H1 (cell line): ENCODE results near the gene REG1B. TPM values are rescaled to one million over a fixed set of nuclear protein-coding genes. Genes with fewer than 3 reads are reported as not detected.

ENCODE experiments used
- CTCF ChIA-PET: fragments of 300-600 bp; sonication (Branson Sonifier 250); formaldehyde crosslinking; loops from one replicate; lab custom pipeline; 2021; ENCODE audit not compliant: partially characterized antibody; lab: Charles Lee
- POLR2A ChIA-PET: fragments of 300-600 bp; sonication (Branson Sonifier 250); formaldehyde crosslinking; loops from one replicate; lab custom pipeline; 2021; ENCODE audit warnings: inconsistent platforms; ENCODE audit not compliant: partially characterized antibody; lab: Charles Lee
- DNase-seq, 2 experiments: peaks; one replicate each; pipeline versions ENCODE4 v3.0.0 to v3.0.0-alpha.2; 2010 to 2022; ENCODE audit warnings: low spot score in 2 of 2, low read depth in 1 of 2, mixed read lengths in 1 of 2
- FAIRE-seq: peaks from 2 replicates; lab custom pipeline; 2011; peaks lifted over from hg19 to GRCh38; lab: Jason Lieb, UNC
- H2AFZ ChIP-seq: 2 replicates; pipeline ENCODE4 v1.8.1; 2012; ENCODE audit warnings: low read length, inconsistent platforms
- H2AK5ac ChIP-seq: 2 replicates; pipeline ENCODE4 v1.6.1; 2013; ENCODE audit warnings: low read depth, low read length
- H2BK120ac ChIP-seq: replicated peaks from 2 replicates; pipeline ENCODE3; 2013; ENCODE audit warnings: low read depth, low read length, inconsistent platforms
- H2BK12ac ChIP-seq: 2 replicates; pipeline ENCODE4 v1.6.1; 2013; ENCODE audit warnings: low read depth, low read length
- H2BK15ac ChIP-seq: 2 replicates; pipeline ENCODE4 v1.6.1; 2013; ENCODE audit warnings: low read length
- H2BK20ac ChIP-seq: 2 replicates; pipeline ENCODE4 v1.6.1; 2013; ENCODE audit warnings: low read length
- H2BK5ac ChIP-seq: 2 replicates; pipeline ENCODE4 v1.6.1; 2013; ENCODE audit warnings: low read depth, low read length
- H3K14ac ChIP-seq: 2 replicates; pipeline ENCODE4 v1.6.1; 2013; ENCODE audit warnings: inconsistent platforms; ENCODE audit not compliant: insufficient read length
- H3K18ac ChIP-seq: 2 replicates; pipeline ENCODE4 v1.6.1; 2013; ENCODE audit warnings: low read length; ENCODE audit errors: extremely low read depth
- H3K23ac ChIP-seq: 2 replicates; pipeline ENCODE4 v1.6.1; 2013; ENCODE audit warnings: inconsistent platforms; ENCODE audit not compliant: insufficient read length
- H3K23me2 ChIP-seq: 2 replicates; pipeline ENCODE4 v1.6.1; 2013; ENCODE audit warnings: low read depth, low read length
- H3K27ac ChIP-seq: 2 replicates; pipeline ENCODE4 v1.6.1; 2011; ENCODE audit warnings: low read depth, low read length, inconsistent platforms
- H3K27me3 ChIP-seq, 4 experiments: replicated peaks in 1 of 4; 1 replicate in 1 of 4; 2 replicates in 3 of 4; pipeline versions ENCODE4 v1.6.1 to v1.8.1; 2011 to 2013; ENCODE audit warnings: low read length in 3 of 4, mild to moderate bottlenecking in 3 of 4, inconsistent platforms in 2 of 4, mixed read lengths in 2 of 4, moderate library complexity in 1 of 4; ENCODE audit not compliant: control insufficient read depth in 3 of 4, insufficient read depth in 3 of 4; ENCODE audit errors: extremely low read depth in 1 of 4
- H3K36me3 ChIP-seq, 4 experiments: 2 replicates each; pipeline versions ENCODE4 v1.6.1 to v1.8.1; 2011 to 2013; ENCODE audit warnings: mild to moderate bottlenecking in 4 of 4, low read length in 3 of 4, moderate library complexity in 2 of 4, control low read depth in 1 of 4, inconsistent platforms in 1 of 4; ENCODE audit not compliant: insufficient read depth in 4 of 4, control insufficient read depth in 2 of 4
- H3K4ac ChIP-seq: replicated peaks from 2 replicates; pipeline ENCODE3; 2013; ENCODE audit warnings: low read length, low read depth, mixed read lengths, inconsistent platforms; ENCODE audit not compliant: insufficient read length
- H3K4me1 ChIP-seq, 4 experiments: replicated peaks in 1 of 4; 1 replicate in 1 of 4; 2 replicates in 3 of 4; pipeline versions ENCODE4 v1.6.1 to v1.8.1; 2011 to 2013; ENCODE audit warnings: low read length in 3 of 4, inconsistent platforms in 2 of 4, mixed read lengths in 1 of 4; ENCODE audit not compliant: insufficient read depth in 4 of 4, control insufficient read depth in 3 of 4
- H3K4me2 ChIP-seq, 2 experiments: 2 replicates each; pipeline versions ENCODE4 v1.6.1 to v1.8.1; 2011 to 2013; ENCODE audit warnings: low read depth in 2 of 2, low read length in 2 of 2, control low read depth in 1 of 2, inconsistent platforms in 1 of 2, mild to moderate bottlenecking in 1 of 2; ENCODE audit not compliant: insufficient read depth in 1 of 2
- H3K4me3 ChIP-seq, 4 experiments: fragments of 200-600, 300-600 bp in 1 of 4; sonication (generic), shearing (Covaris generic), sonication (Bioruptor Twin) in 1 of 4; 2 replicates each; pipeline versions ENCODE4 v1.5.1 to v1.8.1; 2011 to 2016; ENCODE audit warnings: low read length in 4 of 4, low read depth in 3 of 4, control low read depth in 2 of 4, inconsistent platforms in 2 of 4, mild to moderate bottlenecking in 2 of 4, mixed read lengths in 1 of 4, moderate library complexity in 1 of 4; ENCODE audit not compliant: insufficient read depth in 2 of 4; ENCODE audit errors: extremely low read depth in 1 of 4
- H3K56ac ChIP-seq: replicated peaks from 2 replicates; pipeline ENCODE3; 2013; ENCODE audit warnings: low read depth, mild to moderate bottlenecking, mixed read lengths, low read length, inconsistent platforms; ENCODE audit not compliant: insufficient read length
- H3K79me1 ChIP-seq: 2 replicates; pipeline ENCODE4 v1.6.1; 2013; ENCODE audit warnings: low read depth, low read length, control low read depth
- H3K79me2 ChIP-seq, 2 experiments: 2 replicates each; pipeline versions ENCODE4 v1.6.1 to v1.8.1; 2012 to 2013; ENCODE audit warnings: low read length in 2 of 2, mild to moderate bottlenecking in 2 of 2, inconsistent platforms in 1 of 2; ENCODE audit not compliant: insufficient read depth in 2 of 2, control insufficient read depth in 1 of 2
- H3K9ac ChIP-seq, 4 experiments: replicated peaks in 1 of 4; 1 replicate in 1 of 4; 2 replicates in 3 of 4; pipeline versions ENCODE4 v1.6.1 to v1.8.1; 2011 to 2013; ENCODE audit warnings: low read depth in 3 of 4, low read length in 3 of 4, control low read depth in 2 of 4, mild to moderate bottlenecking in 2 of 4, moderate library complexity in 2 of 4, inconsistent platforms in 1 of 4; ENCODE audit errors: extremely low read depth in 1 of 4
- H3K9me3 ChIP-seq, 2 experiments: 2 replicates each; pipeline versions ENCODE4 v1.6.1 to v1.8.1; 2012 to 2013; ENCODE audit warnings: mild to moderate bottlenecking in 2 of 2, moderate library complexity in 2 of 2, control low read depth in 1 of 2, inconsistent platforms in 1 of 2, low read depth in 1 of 2, low read length in 1 of 2, mixed read lengths in 1 of 2; ENCODE audit not compliant: insufficient read depth in 2 of 2
- H4K20me1 ChIP-seq, 2 experiments: replicated peaks in 1 of 2; 2 replicates each; pipeline versions ENCODE3 to v1.8.1; 2011 to 2013; ENCODE audit warnings: inconsistent platforms in 2 of 2, low read length in 2 of 2, mild to moderate bottlenecking in 1 of 2; ENCODE audit not compliant: insufficient read depth in 2 of 2, control insufficient read depth in 1 of 2
- H4K5ac ChIP-seq: 2 replicates; pipeline ENCODE4 v1.6.1; 2013; ENCODE audit warnings: low read length, low read depth, mixed read lengths, inconsistent platforms; ENCODE audit not compliant: insufficient read length
- H4K8ac ChIP-seq: 2 replicates; pipeline ENCODE4 v1.8.0; 2013; ENCODE audit warnings: mild to moderate bottlenecking, moderate library complexity, low read length, inconsistent platforms; ENCODE audit not compliant: insufficient read depth; ENCODE audit errors: extremely low read depth
- H4K91ac ChIP-seq: replicated peaks from 2 replicates; pipeline ENCODE3; 2013; ENCODE audit warnings: low read length, mixed read lengths, inconsistent platforms; ENCODE audit not compliant: insufficient read length
- ATF3 ChIP-seq: IDR thresholded peaks from 2 replicates; pipeline ENCODE4 v1.6.1; 2011; ENCODE audit warnings: low read depth, mild to moderate bottlenecking, low read length; ENCODE audit not compliant: insufficient read depth
- JUN ChIP-seq: IDR thresholded peaks from 2 replicates; pipeline ENCODE4 v1.6.1; 2011; ENCODE audit warnings: low read depth, mild to moderate bottlenecking, improper control_type of control experiment, low read length
- JUND ChIP-seq: IDR thresholded peaks from 2 replicates; pipeline ENCODE4 v1.6.1; 2011; ENCODE audit warnings: mild to moderate bottlenecking, improper control_type of control experiment, low read length
- KDM5A ChIP-seq: fragments of 200-600 bp; IDR thresholded peaks from 2 replicates; pipeline ENCODE4 v1.7.1; 2012; ENCODE audit warnings: mild to moderate bottlenecking, low read length, inconsistent platforms, mixed read lengths
- PHF8 ChIP-seq: fragments of 200-600 bp; sonication (generic); conservative IDR thresholded peaks from 2 replicates; pipeline ENCODE4 v1.7.1; 2012; ENCODE audit warnings: low read depth, mild to moderate bottlenecking, inconsistent platforms, low read length, moderate library complexity
- SIRT6 ChIP-seq: IDR thresholded peaks from one replicate; pipeline ENCODE4 v1.7.1; 2012; ENCODE audit warnings: low read length, inconsistent platforms
- TAF7 ChIP-seq: optimal IDR thresholded peaks from 2 replicates; pipeline ENCODE3; 2011; ENCODE audit warnings: low read depth, mild to moderate bottlenecking, inconsistent platforms, low read length, moderate library complexity, borderline replicate concordance
- TBP ChIP-seq: IDR thresholded peaks from 2 replicates; pipeline ENCODE4 v1.6.1; 2011; ENCODE audit warnings: low read depth, low read length, improper control_type of control experiment
- USF2 ChIP-seq: IDR thresholded peaks from 2 replicates; pipeline ENCODE4 v1.6.1; 2011; ENCODE audit warnings: low read length, improper control_type of control experiment
- WGBS, 2 experiments: shearing (Covaris generic) in 1 of 2; methylation state at CpG; one replicate each; pipeline versions ENCODE4 v1.1.6 to v1.1.7; 2013 to 2015; ENCODE audit warnings: low lambda C conversion rate in 2 of 2, mixed read lengths in 2 of 2, inconsistent platforms in 1 of 2, low coverage in 1 of 2, missing lambda C conversion rate in 1 of 2; ENCODE audit not compliant: insufficient replicate concordance in 2 of 2, insufficient coverage in 1 of 2, insufficient read length in 1 of 2; ENCODE audit errors: extremely low coverage in 1 of 2, missing lambda C conversion rate in 1 of 2; 5-methylcytosine and 5-hydroxymethylcytosine counted together
- polyA plus RNA-seq, 7 experiments: library from polyadenylated mRNA; depleted of rRNA in 3 of 7; stranded (reverse) in 5 of 7; unstranded in 2 of 7; fragments of >200 nt in 5 of 7; fragments of 200-250 nt in 2 of 7; gene quantifications; 1 replicate in 5 of 7; 2 replicates in 1 of 7; 4 replicates in 1 of 7; pipeline versions ENCODE4 v1.2.1 to v1.2.3, GENCODE V29; 2011 to 2013; ENCODE audit warnings: missing spikeins in 2 of 7, mixed read lengths in 2 of 7
- total RNA-seq: library from RNA; stranded (reverse); fragmentation: NEBNext Ultra II Directional; extraction: Animal tissue kit (Norgen Biotek cat#: 25700); gene quantifications from 2 replicates; pipeline ENCODE4 v1.2.1, GENCODE V29; 2021
- TF ChIP-seq, protein P1 (sequence below), 3 experiments: IDR thresholded peaks; 1 replicate in 2 of 3; 2 replicates in 1 of 3; pipeline versions ENCODE4 v1.5.1 to v1.6.1; 2011; ENCODE audit warnings: low read length in 3 of 3, mild to moderate bottlenecking in 3 of 3, inconsistent platforms in 2 of 3, low read depth in 1 of 3, moderate library complexity in 1 of 3; ENCODE audit not compliant: insufficient read depth in 1 of 3; ENCODE audit errors: control extremely low read depth in 1 of 3

The REG1B gene
- total and polyA plus RNA-seq, 2 of the 8 experiments (the other 6 are each of a cell fraction or from before 2014, with no cell fraction given), result not detected

- Histone ChIP-seq H3K36me3 (no peaks in the 10 kb centered on the region), H2BK12ac (no peak overlapping the region), H4K5ac (no peak overlapping the region), H2BK20ac (no peak overlapping the region), H3K23me2 (no peaks in the 10 kb centered on the region), H2BK5ac (no peak overlapping the region), H3K4me3 (no peak overlapping the region), H3K4me1 (0 out of 7 replicates have a peak, but pooled peaks cover 0 to 3% (median 1%) of the 10 kb centered on the region in 4 experiments), H3K4ac (no peak overlapping the region), H2BK15ac (no peak overlapping the region), H4K91ac (no peak overlapping the region), H3K79me2 (no peaks in the 10 kb centered on the region), H2AK5ac (no peak overlapping the region), H3K79me1 (no peaks in the 10 kb centered on the region), H3K14ac (no peak overlapping the region), H3K27me3 (no peaks in the 10 kb centered on the region), H3K9me3 (no peaks in the 10 kb centered on the region), H2AFZ (no peak overlapping the region), H4K20me1 (no peaks in the 10 kb centered on the region), H2BK120ac (no peak overlapping the region), H3K56ac (no peak overlapping the region), H3K23ac (no peak overlapping the region), H4K8ac (no peak overlapping the region), H3K9ac (no peak overlapping the region), H3K18ac (no peak overlapping the region), H3K4me2 (no peak overlapping the region), H3K27ac (no peak overlapping the region)
- FAIRE-seq (no peak), DNase-seq (no peak)
- POLR2A ChIA-PET, result no interaction called here
- CTCF ChIA-PET, result interaction anchor here (1.0 to 1.5 kb wide), 2 partner anchors 9 to 42 kb away, joined by 3 read pairs; no protein-coding TSS in a partner anchor
- WGBS, 2 experiments, result 94% methylated on average over 4 of the region's 5 CpGs; no CpG with 5 or more reads in 1 of the 2 experiments
- TF ChIP-seq ATF3, result no peak
- no peak for TF ChIP-seq PHF8
- TF ChIP-seq JUN, result no peak
- TF ChIP-seq, protein P1, sequence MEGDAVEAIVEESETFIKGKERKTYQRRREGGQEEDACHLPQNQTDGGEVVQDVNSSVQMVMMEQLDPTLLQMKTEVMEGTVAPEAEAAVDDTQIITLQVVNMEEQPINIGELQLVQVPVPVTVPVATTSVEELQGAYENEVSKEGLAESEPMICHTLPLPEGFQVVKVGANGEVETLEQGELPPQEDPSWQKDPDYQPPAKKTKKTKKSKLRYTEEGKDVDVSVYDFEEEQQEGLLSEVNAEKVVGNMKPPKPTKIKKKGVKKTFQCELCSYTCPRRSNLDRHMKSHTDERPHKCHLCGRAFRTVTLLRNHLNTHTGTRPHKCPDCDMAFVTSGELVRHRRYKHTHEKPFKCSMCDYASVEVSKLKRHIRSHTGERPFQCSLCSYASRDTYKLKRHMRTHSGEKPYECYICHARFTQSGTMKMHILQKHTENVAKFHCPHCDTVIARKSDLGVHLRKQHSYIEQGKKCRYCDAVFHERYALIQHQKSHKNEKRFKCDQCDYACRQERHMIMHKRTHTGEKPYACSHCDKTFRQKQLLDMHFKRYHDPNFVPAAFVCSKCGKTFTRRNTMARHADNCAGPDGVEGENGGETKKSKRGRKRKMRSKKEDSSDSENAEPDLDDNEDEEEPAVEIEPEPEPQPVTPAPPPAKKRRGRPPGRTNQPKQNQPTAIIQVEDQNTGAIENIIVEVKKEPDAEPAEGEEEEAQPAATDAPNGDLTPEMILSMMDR (IDR thresholded peaks at IDR 0.05; ENCODE audit: control extremely low read depth in 1 of 3, insufficient read depth in 1 of 3, low read depth in 1 of 3, low read length in 3 of 3), result no peak
- no peak for TF ChIP-seq TBP
- no peak for TF ChIP-seq USF2
- TF ChIP-seq TAF7, result no peak
- TF ChIP-seq SIRT6, result no peak
- TF ChIP-seq JUND, result no peak
- TF ChIP-seq KDM5A, result no peak
Observed at GRCh38 chr2:79082987-79083386, 4.8 kb downstream of the REG1B start.
